Measurements from ENCODE around the gene MLLT6.

The MLLT6 gene

GRCh38 chr17:38704606-38705522, at the start of gene MLLT6:
MLLT6 (plus strand) TSS chr17:38705273; CDS start chr17:38705633, 360 bp downstream.
- no peak for DNase-seq

- no peak for DNase-seq
Measured at GRCh38 chr17:38656959-38657823, 47.9 kb upstream of the MLLT6 start.

- no peak for DNase-seq
Measured at GRCh38 chr17:38657824-38658740, 47.0 kb upstream of the MLLT6 start.

- no peak for DNase-seq
Measured at GRCh38 chr17:38658741-38659345, 46.2 kb upstream of the MLLT6 start.

GRCh38 chr17:38659415-38659814, 45.7 kb upstream of the MLLT6 start:
- no peak for DNase-seq

- DNase-seq = no peak
Measured at GRCh38 chr17:38660097-38661025, 44.7 kb upstream of the MLLT6 start.

GRCh38 chr17:38663125-38663751, 41.8 kb upstream of the MLLT6 start:
- DNase-seq = no peak

- no peak for DNase-seq
Measured at GRCh38 chr17:38663964-38664644, 41.0 kb upstream of the MLLT6 start.

- DNase-seq = no peak
Measured at GRCh38 chr17:38667099-38667786, 37.8 kb upstream of the MLLT6 start.

GRCh38 chr17:38667787-38668122, 37.3 kb upstream of the MLLT6 start:
- DNase-seq = no peak

- no peak for DNase-seq
Measured at GRCh38 chr17:38669520-38669919, 35.6 kb upstream of the MLLT6 start.

- DNase-seq = no peak
Measured at GRCh38 chr17:38671939-38672720, 32.9 kb upstream of the MLLT6 start.

- no peak for DNase-seq
Measured at GRCh38 chr17:38672788-38673706, 32.0 kb upstream of the MLLT6 start.

- no peak for DNase-seq
Measured at GRCh38 chr17:38673707-38674013, 31.4 kb upstream of the MLLT6 start.

GRCh38 chr17:38674014-38674748, 30.9 kb upstream of the MLLT6 start:
- DNase-seq = no peak

GRCh38 chr17:38674749-38675615, 30.1 kb upstream of the MLLT6 start, which contains the start of gene EPOP:
EPOP (minus strand) TSS chr17:38674957; CDS start chr17:38674495, 462 bp downstream.
- DNase-seq = peak; percentile 39
